Heart left ventricle (tissue), 13 donors: ENCODE data around the gene MUC3A.

Source experiments
- POLR2A ChIP-seq, 2 donors: fragments of 450-650 bp; IDR thresholded peaks; one replicate each; pipeline ENCODE4 v1.6.1; 2017; ENCODE audit warnings: antibody characterized with exemption in 2 of 2, mild to moderate bottlenecking in 2 of 2, moderate library complexity in 2 of 2
- TF ChIP-seq, protein P1 (sequence below), 12 donors: fragments of 200-600 bp; sonication (generic) in 4 of 12; IDR thresholded peaks; one replicate each; pipeline versions ENCODE4 v1.5.0 to v1.8.0; 2018 to 2022; ENCODE audit warnings: antibody characterized with exemption in 12 of 12, mild to moderate bottlenecking in 5 of 12
- donor health status: ischemic (EF 13 %, LVEDD 7.1; RV severe dilation, severe dysfunction).
- donor health status: DM: no; HTN: yes; CAD: no.
- donor health status: DM: no; HTN: no; CAD: no.
- donor health status: ischemic (EF 25% LVEDD 6.9; RV normal size, moderate dysfunction).
- donor health status: ischemic (EF 25% LVEDD 5.7; RV mildly dilated, moderate dysfunction).
- donor health status: ischemic (EF 35%, LVEDD 5.7; RV mildly dilated, moderate dysfunction).
- donor health status: nonischemic (EF 11% LVEDD 7.7; RV severe dilation, severe dysfunction).
- donor health status: DM: yes; HTN: yes; CAD: no.
- donor health status: PGD.
- donor health status: ischemic (EF 29% LVEDD 5.4; RV normal size, mild dysfunction).
- donor health status: nonischemic (EF 23%, LVEDD 6.1; RV moderate dilation, normal function).

DNA sequence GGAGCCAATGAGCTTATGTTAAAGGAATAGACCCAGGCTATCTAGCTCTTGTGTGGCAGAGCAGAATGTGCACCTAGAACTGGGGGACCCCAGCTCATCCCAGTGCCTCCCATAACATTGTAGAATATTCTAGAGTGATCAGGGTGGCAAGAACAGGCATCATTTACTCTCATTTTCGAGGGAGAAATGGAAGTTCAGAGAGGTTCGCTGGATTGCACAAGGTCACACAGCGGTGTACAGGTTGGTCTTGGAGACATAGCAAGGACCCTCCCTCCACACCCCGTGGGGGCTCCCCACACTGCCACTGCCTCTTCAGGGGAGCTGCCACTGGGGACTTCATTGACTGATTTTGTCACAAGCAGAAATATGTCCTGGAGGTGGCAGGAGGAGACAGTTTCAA is 29.0 kb downstream of the MUC3A start:
- TF ChIP-seq, protein P1, sequence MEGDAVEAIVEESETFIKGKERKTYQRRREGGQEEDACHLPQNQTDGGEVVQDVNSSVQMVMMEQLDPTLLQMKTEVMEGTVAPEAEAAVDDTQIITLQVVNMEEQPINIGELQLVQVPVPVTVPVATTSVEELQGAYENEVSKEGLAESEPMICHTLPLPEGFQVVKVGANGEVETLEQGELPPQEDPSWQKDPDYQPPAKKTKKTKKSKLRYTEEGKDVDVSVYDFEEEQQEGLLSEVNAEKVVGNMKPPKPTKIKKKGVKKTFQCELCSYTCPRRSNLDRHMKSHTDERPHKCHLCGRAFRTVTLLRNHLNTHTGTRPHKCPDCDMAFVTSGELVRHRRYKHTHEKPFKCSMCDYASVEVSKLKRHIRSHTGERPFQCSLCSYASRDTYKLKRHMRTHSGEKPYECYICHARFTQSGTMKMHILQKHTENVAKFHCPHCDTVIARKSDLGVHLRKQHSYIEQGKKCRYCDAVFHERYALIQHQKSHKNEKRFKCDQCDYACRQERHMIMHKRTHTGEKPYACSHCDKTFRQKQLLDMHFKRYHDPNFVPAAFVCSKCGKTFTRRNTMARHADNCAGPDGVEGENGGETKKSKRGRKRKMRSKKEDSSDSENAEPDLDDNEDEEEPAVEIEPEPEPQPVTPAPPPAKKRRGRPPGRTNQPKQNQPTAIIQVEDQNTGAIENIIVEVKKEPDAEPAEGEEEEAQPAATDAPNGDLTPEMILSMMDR (IDR thresholded peaks at IDR 0.05): no peak
- no peak for TF ChIP-seq POLR2A (IDR thresholded peaks at IDR 0.05)
